Measurements from ENCODE around the gene INO80D. TPM values are rescaled to one million over a fixed set of nuclear protein-coding genes. Genes with fewer than 3 reads are reported as not detected.

The INO80D gene
- total RNA-seq, 4 donors from 2014 or later, result 11.3 to 16.9 (median 14.6) TPM

- no peak for DNase-seq
- Histone ChIP-seq H3K27me3 (no peaks in the 10 kb centered on the region), H3K4me1 (no peaks in the 10 kb centered on the region), H3K36me3 (no peaks in the 10 kb centered on the region), H3K4me3 (no peak overlapping the region), H3K27ac (no peak overlapping the region), H3K9me3 (no peaks in the 10 kb centered on the region)
- no peak for ATAC-seq
- in situ Hi-C loops (cut with MboI; ENCODE audit: low sequenced_read_pairs in 4 of 4) (loop anchor here in 1 of 4 donors (25.0 kb wide), 1 partner anchor 1636 kb away; no protein-coding TSS in a partner anchor), intact Hi-C loops (cut with DNase I; ENCODE audit: low total_unique reads) (loop anchor here (5.0 to 10.0 kb wide), 2 partner anchors 181 to 1624 kb away; no protein-coding TSS in a partner anchor)
- TF ChIP-seq POLR2A (IDR thresholded peaks at IDR 0.05), result no peak
Observed at GRCh38 chr2:205948496-205948837, 137.5 kb downstream of the INO80D start.

GRCh38 chr2:205947621-205948495, 138.1 kb downstream of the INO80D start:
- intact Hi-C loops (cut with DNase I; ENCODE audit: low total_unique reads) (loop anchor here (5.0 to 10.0 kb wide), 2 partner anchors 181 to 1623 kb away; no protein-coding TSS in a partner anchor), in situ Hi-C loops (cut with MboI; ENCODE audit: low sequenced_read_pairs in 4 of 4) (loop anchor here in 1 of 4 donors (25.0 kb wide), 1 partner anchor 1636 kb away; no protein-coding TSS in a partner anchor)
- peak; percentile 48 to 91 (median 70) for TF ChIP-seq CTCF (IDR thresholded peaks at IDR 0.05 in 4 of 5, conservative IDR thresholded peaks at IDR 0.05 in 1 of 5)
- TF ChIP-seq POLR2A (IDR thresholded peaks at IDR 0.05), result no peak
- peak overlapping the region in 1 of 4 donors; percentile 28 for H3K27ac ChIP-seq
- DNase-seq (peak; percentile 11 to 50), ATAC-seq (peak; percentile 91 to 92)
- no peaks in the 10 kb centered on the region for H3K27me3 ChIP-seq
- H3K4me3 ChIP-seq, result peak overlapping the region in 1 of 4 donors; percentile 9
- H3K9me3 ChIP-seq, result no peaks in the 10 kb centered on the region
- no peaks in the 10 kb centered on the region for H3K36me3 ChIP-seq
- H3K4me1 ChIP-seq, result no peaks in the 10 kb centered on the region

- H3K27ac ChIP-seq, result no peak overlapping the region
- intact Hi-C loops (cut with DNase I; ENCODE audit: low total_unique reads), result loop anchor here (5.0 to 10.0 kb wide), 2 partner anchors 179 to 1621 kb away; no protein-coding TSS in a partner anchor
- no peaks in the 10 kb centered on the region for H3K9me3 ChIP-seq
- no peak for ATAC-seq
- in situ Hi-C loops (cut with MboI; ENCODE audit: low sequenced_read_pairs in 4 of 4), result loop anchor here in 1 of 4 donors (25.0 kb wide), 1 partner anchor 1634 kb away; no protein-coding TSS in a partner anchor
- no peaks in the 10 kb centered on the region for H3K36me3 ChIP-seq
- no peaks in the 10 kb centered on the region for H3K4me1 ChIP-seq
- no peak for DNase-seq
- no peak for TF ChIP-seq CTCF (IDR thresholded peaks at IDR 0.05 in 4 of 5, conservative IDR thresholded peaks at IDR 0.05 in 1 of 5)
- TF ChIP-seq POLR2A (IDR thresholded peaks at IDR 0.05), result no peak
- H3K4me3 ChIP-seq, result no peak overlapping the region
- H3K27me3 ChIP-seq, result no peaks in the 10 kb centered on the region
Observed at GRCh38 chr2:205946226-205946625, 139.7 kb downstream of the INO80D start.

Other genes with a start within 250 kb of the INO80D start
- gene NDUFS1, start 73.3 kb upstream of the INO80D start, total RNA-seq, result 100 to 1,000 TPM; 253 to 385 (median 275) TPM
- 100 to 1,000 TPM; 370 to 590 (median 448) TPM for gene EEF1B2, start 73.7 kb upstream of the INO80D start, total RNA-seq
- gene ZDBF2, start 188.5 kb upstream of the INO80D start, total RNA-seq, result 10 to 100 TPM in 1 of 4 donors, 1 to 10 TPM in 3; 5.8 to 13.2 (median 9.5) TPM